Astrocyte of the cerebellum (primary cell): ENCODE data around the gene C19orf25.
A peak's percentile ranks its signal among the peaks of the same experiment; 100 is the strongest.

Source experiments
- DNase-seq: peaks from one replicate; pipeline ENCODE4 v3.0.0-alpha.2; 2011; ENCODE audit warnings: low read depth
- H3K4me3 ChIP-seq: 2 replicates; pipeline ENCODE4 v1.5.1; 2011; ENCODE audit warnings: mild to moderate bottlenecking, low read depth, low read length, moderate library complexity
- in situ Hi-C: cut with HindIII; loops from 2 replicates; pipeline ENCODE4 v1.10.0; 2017; ENCODE audit warnings: low sequenced_read_pairs
- TF ChIP-seq, protein P1 (sequence below): IDR thresholded peaks from 2 replicates; pipeline ENCODE4 v1.5.1; 2012; ENCODE audit warnings: low read length, low read depth, moderate library complexity, mild to moderate bottlenecking; ENCODE audit errors: missing control alignments

Gene C19orf25

DNA sequence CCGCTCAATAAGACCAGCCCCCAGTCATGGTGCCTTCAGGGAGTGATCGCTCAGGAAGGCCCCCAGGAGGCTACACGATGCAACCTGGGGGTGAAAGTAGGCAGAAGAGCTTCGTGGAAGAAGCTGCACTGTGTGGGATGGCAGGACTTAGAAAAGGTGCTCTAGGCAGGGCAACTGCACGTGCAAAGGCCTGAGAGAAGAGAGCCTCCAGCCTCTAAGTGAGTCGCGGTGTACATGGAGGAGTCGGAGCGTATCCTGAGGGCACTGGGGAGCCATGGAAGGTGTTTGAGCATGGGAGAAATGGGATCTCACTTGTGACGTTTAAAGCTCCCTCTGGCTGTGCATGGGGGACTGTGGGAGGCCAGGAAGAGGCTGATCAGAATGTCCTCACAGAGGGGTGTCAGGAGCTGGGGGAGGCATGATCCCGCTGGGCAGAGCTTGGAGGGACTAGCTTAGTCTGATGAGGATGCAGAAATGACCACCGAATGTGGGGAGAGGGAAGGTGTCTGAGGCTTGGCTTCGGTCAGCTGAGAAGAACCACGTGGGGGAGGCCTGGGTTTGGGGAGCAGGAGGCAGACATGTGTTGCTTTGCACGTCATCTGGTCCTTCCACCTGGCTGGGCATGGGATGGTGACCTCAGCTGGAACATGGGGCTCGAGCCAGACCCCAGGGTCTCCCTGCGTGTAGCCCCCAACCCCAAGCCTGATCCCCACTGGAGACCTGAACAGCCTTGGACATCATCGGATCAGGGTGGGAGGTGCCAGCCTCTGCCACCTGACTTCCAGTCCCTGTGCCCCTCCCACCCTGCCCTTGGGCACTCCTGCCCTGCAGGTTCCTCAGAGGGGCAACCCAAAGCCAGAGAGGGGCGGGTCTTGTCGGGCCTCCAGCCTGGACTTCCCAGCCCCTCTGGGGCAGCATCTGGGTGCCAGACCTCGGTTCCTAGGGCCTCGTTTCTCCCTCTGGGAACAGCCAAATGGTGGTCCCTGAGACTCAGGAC lies 28.0 kb downstream of the C19orf25 start:
- H3K4me3 ChIP-seq: no peak overlapping the region
- DNase-seq: no peak
- TF ChIP-seq, protein P1, sequence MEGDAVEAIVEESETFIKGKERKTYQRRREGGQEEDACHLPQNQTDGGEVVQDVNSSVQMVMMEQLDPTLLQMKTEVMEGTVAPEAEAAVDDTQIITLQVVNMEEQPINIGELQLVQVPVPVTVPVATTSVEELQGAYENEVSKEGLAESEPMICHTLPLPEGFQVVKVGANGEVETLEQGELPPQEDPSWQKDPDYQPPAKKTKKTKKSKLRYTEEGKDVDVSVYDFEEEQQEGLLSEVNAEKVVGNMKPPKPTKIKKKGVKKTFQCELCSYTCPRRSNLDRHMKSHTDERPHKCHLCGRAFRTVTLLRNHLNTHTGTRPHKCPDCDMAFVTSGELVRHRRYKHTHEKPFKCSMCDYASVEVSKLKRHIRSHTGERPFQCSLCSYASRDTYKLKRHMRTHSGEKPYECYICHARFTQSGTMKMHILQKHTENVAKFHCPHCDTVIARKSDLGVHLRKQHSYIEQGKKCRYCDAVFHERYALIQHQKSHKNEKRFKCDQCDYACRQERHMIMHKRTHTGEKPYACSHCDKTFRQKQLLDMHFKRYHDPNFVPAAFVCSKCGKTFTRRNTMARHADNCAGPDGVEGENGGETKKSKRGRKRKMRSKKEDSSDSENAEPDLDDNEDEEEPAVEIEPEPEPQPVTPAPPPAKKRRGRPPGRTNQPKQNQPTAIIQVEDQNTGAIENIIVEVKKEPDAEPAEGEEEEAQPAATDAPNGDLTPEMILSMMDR: no peak
- in situ Hi-C loops: no loop called here

DNA sequence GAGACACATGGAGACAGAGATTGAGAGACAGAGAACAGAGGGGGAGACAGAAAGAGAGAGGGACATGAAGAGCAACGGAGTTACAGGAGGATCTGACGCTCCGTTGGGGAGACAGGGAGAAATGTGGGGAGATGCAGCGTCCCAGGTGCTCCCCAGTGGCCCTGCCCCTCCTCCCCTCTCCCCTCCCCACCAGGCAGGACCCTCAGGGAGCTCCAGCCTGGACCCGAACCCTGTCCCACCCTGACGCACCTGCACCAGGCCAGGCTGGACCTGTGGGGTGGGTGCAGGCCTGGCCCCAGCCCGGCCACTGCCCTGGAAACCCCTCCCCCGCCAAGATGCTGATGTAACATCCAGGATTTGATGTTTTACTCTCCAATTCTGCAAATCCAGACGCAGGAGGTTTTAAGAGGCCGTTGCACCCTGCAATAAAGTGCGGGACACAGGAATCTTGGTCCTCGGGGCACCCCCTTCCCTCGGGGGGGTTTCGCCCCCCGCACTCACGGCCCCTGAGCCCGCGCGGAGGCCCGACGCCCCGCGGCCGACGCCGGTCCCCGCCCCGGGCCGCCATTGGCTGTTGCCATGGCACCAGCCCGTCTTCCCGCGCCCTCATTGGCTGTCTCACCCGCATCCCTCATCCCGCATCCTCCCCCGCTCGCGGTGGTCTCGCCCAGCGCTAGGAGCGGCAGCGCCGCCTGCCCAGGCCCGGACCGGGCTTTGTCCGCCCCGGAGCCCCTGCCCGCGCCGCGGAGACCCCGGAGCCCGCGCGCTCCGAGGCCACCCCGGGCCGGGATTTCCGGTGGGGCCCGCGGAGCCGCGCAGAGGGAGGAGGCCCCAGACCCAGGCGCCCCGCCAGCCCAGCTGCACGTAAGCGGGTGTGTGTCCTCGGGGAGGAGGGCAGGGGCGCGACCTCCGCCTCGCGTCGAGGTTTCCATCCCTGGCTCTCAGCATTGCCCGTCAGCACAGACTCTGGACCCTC lies 29.3 kb downstream of the C19orf25 start, which contains the start of gene APC2:
Gene APC2, plus strand, starts transcription at position 655 of the 976 bp plus-strand sequence. CDS start 2,881 bp downstream, outside the sequence.
- in situ Hi-C loops: no loop called here
- no peak within 1 kb of the TSS for H3K4me3 ChIP-seq
- no peak for DNase-seq
- TF ChIP-seq, protein P1: no peak

DNA sequence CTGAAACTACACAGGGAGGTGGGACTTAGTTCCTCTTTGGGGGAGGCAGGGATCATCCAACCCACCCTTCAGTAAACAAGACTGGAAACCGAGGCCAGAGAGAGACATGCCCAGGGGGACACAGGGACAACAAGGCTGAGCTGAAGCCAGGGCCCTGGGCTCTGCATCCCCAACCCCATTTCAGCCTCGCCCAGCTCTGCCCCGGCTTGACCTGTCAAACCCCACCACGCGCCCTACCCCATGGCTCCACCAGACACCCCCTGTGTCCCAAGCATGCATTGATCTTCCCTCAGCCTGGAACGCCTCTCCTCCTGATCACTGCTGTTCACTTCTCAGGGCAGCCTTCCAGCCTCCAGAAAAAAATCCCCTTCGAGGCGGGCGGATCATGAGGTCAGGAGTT lies 31.1 kb downstream of the C19orf25 start:
- no peak for DNase-seq
- in situ Hi-C loops: no loop called here
- TF ChIP-seq, protein P1: no peak
- H3K4me3 ChIP-seq: no peak overlapping the region

DNA sequence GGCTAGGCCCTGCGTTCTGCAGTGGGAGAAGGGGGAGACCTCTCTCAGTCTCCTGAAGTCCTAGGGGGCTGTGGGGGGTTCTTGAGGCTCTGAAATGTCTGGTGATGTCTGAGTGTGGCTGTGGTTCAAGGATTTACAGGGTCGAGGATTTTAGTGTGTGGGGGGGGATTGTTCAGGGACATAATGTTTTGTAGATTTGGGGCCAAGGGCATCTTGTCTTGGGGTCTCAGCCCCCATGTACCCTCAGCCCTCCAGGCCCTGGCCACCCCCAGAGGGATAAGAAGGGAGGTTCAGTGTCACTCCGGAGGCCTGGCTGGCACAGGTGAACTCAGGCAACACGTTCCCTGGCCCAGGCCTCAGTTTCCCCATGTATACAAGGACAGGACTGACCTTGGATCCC lies 31.5 kb downstream of the C19orf25 start:
- H3K4me3 ChIP-seq: no peak overlapping the region
- DNase-seq: no peak
- in situ Hi-C loops: no loop called here
- TF ChIP-seq, protein P1: no peak

DNA sequence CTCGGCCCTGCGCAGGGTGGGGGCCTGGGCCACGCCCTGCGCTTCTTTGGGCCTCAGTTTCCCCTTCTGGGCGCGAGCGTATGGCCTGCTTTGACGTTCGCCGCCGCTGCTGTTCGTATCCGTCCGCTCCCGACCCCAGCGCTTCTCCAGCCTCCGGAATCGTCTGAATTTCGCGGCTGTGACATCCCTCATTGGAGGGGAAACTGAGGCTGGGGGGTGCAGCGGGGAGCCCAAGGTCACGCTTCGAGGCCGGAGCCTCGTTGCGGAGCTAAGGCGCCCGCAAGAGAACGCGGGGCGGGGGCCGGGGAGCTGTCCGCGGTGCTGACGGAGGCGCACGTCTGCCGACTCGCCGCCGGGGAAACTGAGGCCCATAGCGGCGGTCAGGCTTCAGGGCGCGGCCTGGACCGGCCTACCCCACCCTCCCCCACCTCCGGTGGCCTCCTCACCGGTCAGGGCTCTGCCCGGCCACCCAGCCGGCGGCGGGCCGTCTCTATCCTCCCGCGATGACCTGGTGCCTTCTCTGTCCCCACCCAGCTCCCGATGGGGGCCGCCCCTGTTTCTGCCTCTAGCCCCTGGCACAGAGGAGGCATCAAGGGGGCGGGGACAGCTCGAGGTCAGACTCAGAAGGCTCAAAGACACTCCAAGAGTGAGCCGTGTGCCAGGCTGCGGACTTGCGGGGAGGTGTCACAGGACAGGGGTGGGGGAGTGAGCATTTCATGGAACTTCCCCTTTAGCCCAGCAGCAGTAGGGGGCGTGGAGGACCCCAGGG lies 32.1 kb downstream of the C19orf25 start:
- in situ Hi-C loops: no loop called here
- TF ChIP-seq, protein P1: no peak
- DNase-seq: no peak
- H3K4me3 ChIP-seq: peak overlapping the region; percentile 29
